ENCODE results near the gene TBCB. TPM values are rescaled to one million over a fixed set of nuclear protein-coding genes. Genes with fewer than 3 reads are reported as not detected.

Gene TBCB
- total and polyA plus RNA-seq, 2 of the 4 experiments (the other 2 are of a cell fraction) = 182 to 269 TPM

- Histone ChIP-seq H4K20me1 (ENCODE audit: insufficient read depth, low read length) (peaks cover 11% of the 10 kb centered on the region), H3K14ac (replicated peaks; ENCODE audit: low read depth, low read length) (no peak overlapping the region), H3K4ac (ENCODE audit: low read depth, low read length) (peak overlapping the region; percentile 27; the same call in 1 of the 2 replicates), H2BK120ac (ENCODE audit: low read depth, low read length) (no peak overlapping the region), H3K4me3 (ENCODE audit: insufficient read depth, low read depth, low read length) (no peak overlapping the region), H3K56ac (ENCODE audit: extremely low read depth, insufficient read depth, low read length) (no peak overlapping the region; the same call in 1 of the 2 replicates), H2AFZ (replicated peaks; ENCODE audit: low read length, poor library complexity) (peak overlapping the region; percentile 64), H4K91ac (ENCODE audit: insufficient read depth, low read depth, low read length) (no peak overlapping the region), H4K8ac (ENCODE audit: low read depth in 2 of 2, low read length in 2 of 2) (no peak overlapping the region; a peak in 1 of 4 replicates), H3K36me3 (ENCODE audit: control insufficient read depth, insufficient read depth, low read length) (peaks cover 39% of the 10 kb centered on the region), H2BK15ac (ENCODE audit: low read depth, low read length) (no peak overlapping the region), H4K5ac (ENCODE audit: low read depth, low read length) (no peak overlapping the region), H2AK9ac (replicated peaks; ENCODE audit: low read depth, low read length, poor library complexity) (peak overlapping the region; percentile 87), H2BK5ac (ENCODE audit: low read depth, low read length, poor library complexity, severe bottlenecking) (no peak overlapping the region), H2BK20ac (ENCODE audit: low read depth, low read length) (no peak overlapping the region), H3K79me1 (ENCODE audit: low read depth in 1 of 2, low read length in 2 of 2) (peaks cover 4 to 38% of the 10 kb centered on the region in 2 experiments; a peak in 3 of 4 replicates), H3K27me3 (ENCODE audit: control insufficient read depth, insufficient read depth, low read length) (no peaks in the 10 kb centered on the region), H3K18ac (ENCODE audit: low read depth, low read length) (no peak overlapping the region), H3K9me3 (ENCODE audit: control insufficient read depth, insufficient read depth, low read length) (no peaks in the 10 kb centered on the region), H3K4me2 (ENCODE audit: low read depth, low read length) (peak overlapping the region; percentile 35; the same call in 1 of the 2 replicates), H3K4me1 (ENCODE audit: control insufficient read depth, insufficient read depth, low read length) (peaks cover 6% of the 10 kb centered on the region; the same call in 1 of the 2 replicates), H2AK5ac (ENCODE audit: low read depth, low read length) (no peak overlapping the region), H3K9me1 (ENCODE audit: insufficient read depth, low read length) (no peaks in the 10 kb centered on the region; the same call in 1 of the 2 replicates), H3K23ac (ENCODE audit: low read depth, low read length) (0 out of 2 replicates have a peak overlapping the region, but pooled peaks have one; percentile 65), H3K27ac (ENCODE audit: insufficient read depth, low read length) (no peak overlapping the region), H3K9ac (ENCODE audit: low read depth, low read length) (no peak overlapping the region)
- ChIA-PET POLR2A (ENCODE audit: unreplicated experiment) (interaction anchor here (0.6 kb wide), 3 partner anchors 257 to 1148 kb away, joined by 3 to 10 read pairs (median 5); no protein-coding TSS in a partner anchor), CTCF (no interaction called here)
- ATAC-seq (ENCODE audit: low read depth) (peak; percentile 52), DNase-seq (no peak)
- dilution Hi-C loops (cut with HindIII; ENCODE audit: low sequenced_read_pairs, unreplicated experiment) = no loop called here
- no TSS peak for BruUV-seq (replicated peaks)
- WGBS, 2 experiments (ENCODE audit: extremely low coverage in 2 of 2, insufficient read length in 1 of 2) = 44% methylated on average over 9 of the region's 47 CpGs; no CpG with 5 or more reads in 1 of the 2 experiments
- intact Hi-C loops (cut with micrococcal nuclease) = no loop called here
- in situ Hi-C loops (cut with MboI; ENCODE audit: low sequenced_read_pairs) = no loop called here
- TF ChIP-seq POLR2A (IDR thresholded peaks at IDR 0.05; ENCODE audit: low read depth, low read length) (no peak), MAFK (IDR thresholded peaks at IDR 0.05; ENCODE audit: low read depth, low read length) (no peak), CHD1 (IDR thresholded peaks at IDR 0.05; ENCODE audit: low read depth, low read length) (no peak), BHLHE40 (IDR thresholded peaks at IDR 0.05; ENCODE audit: low read depth, low read length) (no peak), RFX5 (IDR thresholded peaks at IDR 0.05; ENCODE audit: low read depth, low read length) (no peak), FOS (IDR thresholded peaks at IDR 0.05; ENCODE audit: low read depth, low read length) (no peak), RCOR1 (IDR thresholded peaks at IDR 0.05; ENCODE audit: insufficient replicate concordance, low read length) (no peak), ELK1 (IDR thresholded peaks at IDR 0.05; ENCODE audit: borderline replicate concordance, low read depth, low read length) (no peak), NFE2L2 (IDR thresholded peaks at IDR 0.05; ENCODE audit: low read depth, low read length) (no peak), MXI1 (IDR thresholded peaks at IDR 0.05; ENCODE audit: borderline replicate concordance, low read depth, low read length) (no peak), RAD21 (IDR thresholded peaks at IDR 0.05; ENCODE audit: low read length) (no peak), MAZ (IDR thresholded peaks at IDR 0.05; ENCODE audit: borderline replicate concordance, low read depth, low read length) (no peak)
- TF ChIP-seq, protein P1, sequence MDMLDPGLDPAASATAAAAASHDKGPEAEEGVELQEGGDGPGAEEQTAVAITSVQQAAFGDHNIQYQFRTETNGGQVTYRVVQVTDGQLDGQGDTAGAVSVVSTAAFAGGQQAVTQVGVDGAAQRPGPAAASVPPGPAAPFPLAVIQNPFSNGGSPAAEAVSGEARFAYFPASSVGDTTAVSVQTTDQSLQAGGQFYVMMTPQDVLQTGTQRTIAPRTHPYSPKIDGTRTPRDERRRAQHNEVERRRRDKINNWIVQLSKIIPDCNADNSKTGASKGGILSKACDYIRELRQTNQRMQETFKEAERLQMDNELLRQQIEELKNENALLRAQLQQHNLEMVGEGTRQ (IDR thresholded peaks at IDR 0.05; ENCODE audit: low read depth, low read length) = no peak
- TF ChIP-seq, protein P2, sequence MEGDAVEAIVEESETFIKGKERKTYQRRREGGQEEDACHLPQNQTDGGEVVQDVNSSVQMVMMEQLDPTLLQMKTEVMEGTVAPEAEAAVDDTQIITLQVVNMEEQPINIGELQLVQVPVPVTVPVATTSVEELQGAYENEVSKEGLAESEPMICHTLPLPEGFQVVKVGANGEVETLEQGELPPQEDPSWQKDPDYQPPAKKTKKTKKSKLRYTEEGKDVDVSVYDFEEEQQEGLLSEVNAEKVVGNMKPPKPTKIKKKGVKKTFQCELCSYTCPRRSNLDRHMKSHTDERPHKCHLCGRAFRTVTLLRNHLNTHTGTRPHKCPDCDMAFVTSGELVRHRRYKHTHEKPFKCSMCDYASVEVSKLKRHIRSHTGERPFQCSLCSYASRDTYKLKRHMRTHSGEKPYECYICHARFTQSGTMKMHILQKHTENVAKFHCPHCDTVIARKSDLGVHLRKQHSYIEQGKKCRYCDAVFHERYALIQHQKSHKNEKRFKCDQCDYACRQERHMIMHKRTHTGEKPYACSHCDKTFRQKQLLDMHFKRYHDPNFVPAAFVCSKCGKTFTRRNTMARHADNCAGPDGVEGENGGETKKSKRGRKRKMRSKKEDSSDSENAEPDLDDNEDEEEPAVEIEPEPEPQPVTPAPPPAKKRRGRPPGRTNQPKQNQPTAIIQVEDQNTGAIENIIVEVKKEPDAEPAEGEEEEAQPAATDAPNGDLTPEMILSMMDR (conservative IDR thresholded peaks at IDR 0.05; ENCODE audit: low read depth, low read length) = no peak
These were observed 36.1 kb downstream of the TBCB start for GRCh38 chr19:36151144-36152018.
